CD8-positive, alpha-beta memory T cell (primary cell): ENCODE data around the gene PPP1R12A. TPM values are rescaled to one million over a fixed set of nuclear protein-coding genes. Genes with fewer than 3 reads are reported as not detected.
A peak's percentile ranks its signal among the peaks of the same experiment; 100 is the strongest.

Experiments used
- CTCF ChIA-PET: fragments of 350-600 bp; sonication (Branson Sonifier 250); formaldehyde crosslinking; loops from one replicate; lab custom pipeline; 2021; ENCODE audit warnings: antibody characterized with exemption; lab: Charles Lee
- POLR2A ChIA-PET: fragments of 350-600 bp; sonication (Branson Sonifier 250); formaldehyde crosslinking; loops from one replicate; lab custom pipeline; 2021; ENCODE audit warnings: antibody characterized with exemption; lab: Charles Lee
- DNase-seq, 5 donors: peaks; one replicate each; pipeline versions ENCODE4 v3.0.0 to v3.0.0-alpha.2; 2020 to 2022; ENCODE audit warnings: mixed read lengths in 1 of 5
- H3K27ac ChIP-seq: one replicate; pipeline ENCODE4 v1.7.0; 2013; ENCODE audit warnings: low read depth, mild to moderate bottlenecking, low read length, moderate library complexity
- H3K27me3 ChIP-seq: 2 replicates; pipeline ENCODE4 v1.7.0; 2013; ENCODE audit warnings: low read length, mild to moderate bottlenecking; ENCODE audit not compliant: insufficient read depth, poor library complexity, severe bottlenecking
- H3K36me3 ChIP-seq: 2 replicates; pipeline ENCODE4 v1.7.0; 2013; ENCODE audit warnings: mild to moderate bottlenecking, low read length, moderate library complexity; ENCODE audit not compliant: insufficient read depth
- H3K4me1 ChIP-seq: 2 replicates; pipeline ENCODE4 v1.7.0; 2013; ENCODE audit warnings: mild to moderate bottlenecking, low read length, moderate library complexity; ENCODE audit not compliant: insufficient read depth
- H3K4me3 ChIP-seq: 2 replicates; pipeline ENCODE4 v1.7.0; 2013; ENCODE audit warnings: mild to moderate bottlenecking, low read length
- H3K9me3 ChIP-seq: 2 replicates; pipeline ENCODE4 v1.7.0; 2013; ENCODE audit warnings: mild to moderate bottlenecking, low read length
- H3K27ac Mint-ChIP-seq, 8 donors: one replicate each; pipeline ENCODE4 v1.8.0; 2020 to 2021; ENCODE audit warnings: mixed read lengths in 8 of 8, mild to moderate bottlenecking in 6 of 8, inconsistent platforms in 3 of 8, moderate library complexity in 3 of 8
- H3K27me3 Mint-ChIP-seq, 2 donors: one replicate each; pipeline ENCODE4 v1.8.0; 2020 to 2021; ENCODE audit warnings: mixed read lengths in 2 of 2, mild to moderate bottlenecking in 1 of 2, moderate library complexity in 1 of 2
- H3K36me3 Mint-ChIP-seq, 3 donors: one replicate each; pipeline ENCODE4 v1.8.0; 2020 to 2021; ENCODE audit warnings: mixed read lengths in 3 of 3, inconsistent platforms in 1 of 3, mild to moderate bottlenecking in 1 of 3
- H3K4me1 Mint-ChIP-seq, 3 donors: one replicate each; pipeline ENCODE4 v1.8.0; 2020 to 2021; ENCODE audit warnings: mixed read lengths in 3 of 3, inconsistent platforms in 1 of 3, mild to moderate bottlenecking in 1 of 3
- H3K4me3 Mint-ChIP-seq, 7 donors: one replicate each; pipeline ENCODE4 v1.8.0; 2020 to 2021; ENCODE audit warnings: mixed read lengths in 7 of 7, mild to moderate bottlenecking in 6 of 7, moderate library complexity in 4 of 7, inconsistent platforms in 2 of 7
- H3K9me3 Mint-ChIP-seq, 5 donors: one replicate each; pipeline ENCODE4 v1.8.0; 2020 to 2022; ENCODE audit warnings: mixed read lengths in 5 of 5, mild to moderate bottlenecking in 3 of 5, moderate library complexity in 2 of 5, inconsistent platforms in 1 of 5
- polyA plus RNA-seq: library from polyadenylated mRNA; unstranded; fragments of 300-500 nt; fragmentation: Illumina TruSeq; gene quantifications from one replicate; pipeline ENCODE4 v1.2.3, GENCODE V29; 2021
- total RNA-seq, 2 experiments: library from RNA; stranded (reverse); gene quantifications; one replicate each; pipeline ENCODE4 v1.2.3, GENCODE V29; 2021

Gene PPP1R12A
- total and polyA plus RNA-seq, 3 experiments from 2014 or later = 72.1 to 140 (median 80.4) TPM

- H3K4me1 Mint-ChIP-seq = peaks cover 66 to 93% (median 89%) of the 10 kb centered on the region in 3 donors
- Histone ChIP-seq H3K27me3 (no peaks in the 10 kb centered on the region), H3K36me3 (no peaks in the 10 kb centered on the region), H3K27ac (no peak overlapping the region), H3K4me3 (no peak overlapping the region), H3K4me1 (peaks cover 35% of the 10 kb centered on the region), H3K9me3 (no peaks in the 10 kb centered on the region)
- peaks cover 0 to 6% (median 4%) of the 10 kb centered on the region in 3 donors for H3K36me3 Mint-ChIP-seq
- H3K27ac Mint-ChIP-seq = peak overlapping the region in 3 of 8 donors; percentile 6 to 64 (median 14)
- ChIA-PET CTCF (no interaction called here), POLR2A (no interaction called here)
- H3K27me3 Mint-ChIP-seq = no peaks in the 10 kb centered on the region
- H3K4me3 Mint-ChIP-seq = peak overlapping the region in 1 of 7 donors; percentile 0
- H3K9me3 Mint-ChIP-seq = no peaks in the 10 kb centered on the region
- DNase-seq = no peak
These were observed 33.4 kb downstream of the PPP1R12A start for GRCh38 chr12:79901506-79901905.

GRCh38 chr12:79900951-79901350, 33.9 kb downstream of the PPP1R12A start:
- H3K27me3 ChIP-seq = no peaks in the 10 kb centered on the region
- Mint-ChIP-seq H3K27ac (peak overlapping the region in 1 of 8 donors; percentile 14), H3K9me3 (no peaks in the 10 kb centered on the region), H3K4me1 (peaks cover 65 to 94% (median 91%) of the 10 kb centered on the region in 3 donors), H3K27me3 (no peaks in the 10 kb centered on the region), H3K4me3 (no peak overlapping the region), H3K36me3 (peaks cover 0 to 6% (median 4%) of the 10 kb centered on the region in 3 donors)
- H3K9me3 ChIP-seq = no peaks in the 10 kb centered on the region
- no peak for DNase-seq
- ChIA-PET CTCF (no interaction called here), POLR2A (no interaction called here)
- H3K4me1 ChIP-seq = peaks cover 35% of the 10 kb centered on the region
- no peaks in the 10 kb centered on the region for H3K36me3 ChIP-seq
- no peak overlapping the region for H3K27ac ChIP-seq
- no peak overlapping the region for H3K4me3 ChIP-seq

- peaks cover 67 to 94% (median 91%) of the 10 kb centered on the region in 3 donors for H3K4me1 Mint-ChIP-seq
- H3K27me3 ChIP-seq = no peaks in the 10 kb centered on the region
- no peaks in the 10 kb centered on the region for H3K27me3 Mint-ChIP-seq
- H3K27ac ChIP-seq = no peak overlapping the region
- no peaks in the 10 kb centered on the region for H3K9me3 ChIP-seq
- peaks cover 0 to 6% (median 4%) of the 10 kb centered on the region in 3 donors for H3K36me3 Mint-ChIP-seq
- peak overlapping the region in 1 of 8 donors; percentile 11 for H3K27ac Mint-ChIP-seq
- H3K4me1 ChIP-seq = peaks cover 40% of the 10 kb centered on the region
- H3K36me3 ChIP-seq = no peaks in the 10 kb centered on the region
- ChIA-PET CTCF (no interaction called here), POLR2A (no interaction called here)
- no peak overlapping the region for H3K4me3 Mint-ChIP-seq
- DNase-seq = no peak
- H3K9me3 Mint-ChIP-seq = no peaks in the 10 kb centered on the region
- no peak overlapping the region for H3K4me3 ChIP-seq
These were observed 34.7 kb downstream of the PPP1R12A start for GRCh38 chr12:79900199-79900598.

- Histone ChIP-seq H3K27ac (no peak overlapping the region), H3K9me3 (no peaks in the 10 kb centered on the region), H3K27me3 (no peaks in the 10 kb centered on the region), H3K4me1 (peaks cover 33% of the 10 kb centered on the region), H3K36me3 (no peaks in the 10 kb centered on the region), H3K4me3 (no peak overlapping the region)
- ChIA-PET POLR2A (no interaction called here), CTCF (no interaction called here)
- H3K4me3 Mint-ChIP-seq = no peak overlapping the region
- no peaks in the 10 kb centered on the region for H3K9me3 Mint-ChIP-seq
- no peaks in the 10 kb centered on the region for H3K27me3 Mint-ChIP-seq
- H3K4me1 Mint-ChIP-seq = peaks cover 73 to 90% (median 87%) of the 10 kb centered on the region in 3 donors
- peak overlapping the region in 3 of 8 donors; percentile 0 to 47 (median 21) for H3K27ac Mint-ChIP-seq
- no peak for DNase-seq
- peaks cover 0 to 4% (median 4%) of the 10 kb centered on the region in 3 donors for H3K36me3 Mint-ChIP-seq
These were observed 37.3 kb downstream of the PPP1R12A start for GRCh38 chr12:79897617-79898016.

- Histone ChIP-seq H3K36me3 (no peaks in the 10 kb centered on the region), H3K4me3 (no peak overlapping the region), H3K27ac (no peak overlapping the region), H3K9me3 (no peaks in the 10 kb centered on the region), H3K4me1 (peaks cover 32% of the 10 kb centered on the region), H3K27me3 (no peaks in the 10 kb centered on the region)
- H3K27me3 Mint-ChIP-seq = no peaks in the 10 kb centered on the region
- DNase-seq = no peak
- ChIA-PET CTCF (interaction anchor here (1.1 kb wide), 1 partner anchor 40 kb away, joined by 3 read pairs; no protein-coding TSS in a partner anchor), POLR2A (no interaction called here)
- peaks cover 70 to 93% (median 87%) of the 10 kb centered on the region in 3 donors for H3K4me1 Mint-ChIP-seq
- H3K9me3 Mint-ChIP-seq = no peaks in the 10 kb centered on the region
- peak overlapping the region in 2 of 8 donors; percentile 17 to 27 for H3K27ac Mint-ChIP-seq
- H3K36me3 Mint-ChIP-seq = peaks cover 3 to 7% (median 6%) of the 10 kb centered on the region in 3 donors
- H3K4me3 Mint-ChIP-seq = no peak overlapping the region
These were observed 39.1 kb downstream of the PPP1R12A start for GRCh38 chr12:79895804-79896203.

- Mint-ChIP-seq H3K9me3 (no peaks in the 10 kb centered on the region), H3K4me3 (no peak overlapping the region), H3K27me3 (no peaks in the 10 kb centered on the region), H3K4me1 (peaks cover 71 to 93% (median 87%) of the 10 kb centered on the region in 3 donors), H3K27ac (peak overlapping the region in 1 of 8 donors; percentile 8), H3K36me3 (peaks cover 3 to 7% (median 6%) of the 10 kb centered on the region in 3 donors)
- ChIA-PET POLR2A (no interaction called here), CTCF (interaction anchor here (1.1 kb wide), 1 partner anchor 40 kb away, joined by 3 read pairs; no protein-coding TSS in a partner anchor)
- Histone ChIP-seq H3K36me3 (no peaks in the 10 kb centered on the region), H3K27me3 (no peaks in the 10 kb centered on the region), H3K27ac (no peak overlapping the region), H3K4me1 (peaks cover 28% of the 10 kb centered on the region), H3K9me3 (no peaks in the 10 kb centered on the region), H3K4me3 (no peak overlapping the region)
- no peak for DNase-seq
These were observed 39.8 kb downstream of the PPP1R12A start for GRCh38 chr12:79895071-79895470.

GRCh38 chr12:79891506-79892162, 43.3 kb downstream of the PPP1R12A start:
- Mint-ChIP-seq H3K4me1 (peaks cover 72 to 95% (median 89%) of the 10 kb centered on the region in 3 donors), H3K36me3 (peaks cover 3 to 4% (median 4%) of the 10 kb centered on the region in 3 donors), H3K9me3 (no peaks in the 10 kb centered on the region), H3K4me3 (no peak overlapping the region), H3K27ac (peak overlapping the region in 4 of 8 donors; percentile 17 to 79 (median 32)), H3K27me3 (no peaks in the 10 kb centered on the region)
- POLR2A ChIA-PET = no interaction called here
- CTCF ChIA-PET = no interaction called here
- Histone ChIP-seq H3K36me3 (no peaks in the 10 kb centered on the region), H3K9me3 (no peaks in the 10 kb centered on the region), H3K4me1 (peaks cover 23% of the 10 kb centered on the region), H3K27ac (no peak overlapping the region), H3K4me3 (no peak overlapping the region), H3K27me3 (no peaks in the 10 kb centered on the region)
- no peak for DNase-seq

GRCh38 chr12:79887890-79888289, 47.0 kb downstream of the PPP1R12A start:
- ChIA-PET CTCF (interaction anchor here (0.9 to 1.4 kb wide), 2 partner anchors 44 to 294 kb away, joined by 3 read pairs; no protein-coding TSS in a partner anchor), POLR2A (no interaction called here)
- no peaks in the 10 kb centered on the region for H3K9me3 ChIP-seq
- DNase-seq = no peak
- Mint-ChIP-seq H3K27ac (peak overlapping the region in 6 of 8 donors; percentile 10 to 94 (median 47)), H3K4me1 (peaks cover 62 to 90% (median 82%) of the 10 kb centered on the region in 3 donors), H3K36me3 (peaks cover 3 to 4% (median 4%) of the 10 kb centered on the region in 3 donors), H3K9me3 (no peaks in the 10 kb centered on the region), H3K4me3 (no peak overlapping the region), H3K27me3 (no peaks in the 10 kb centered on the region)
- H3K4me3 ChIP-seq = no peak overlapping the region
- H3K36me3 ChIP-seq = no peaks in the 10 kb centered on the region
- peaks cover 31% of the 10 kb centered on the region for H3K4me1 ChIP-seq
- H3K27ac ChIP-seq = no peak overlapping the region
- no peaks in the 10 kb centered on the region for H3K27me3 ChIP-seq
